HL-60 (cell line): ENCODE measurements around the gene LIFR.

ENCODE experiments used
- DNase-seq, 2 experiments: peaks; one replicate each; pipeline ENCODE4 v3.0.0-alpha.2; 2010 to 2020; ENCODE audit warnings: low read depth in 1 of 2, low spot score in 1 of 2
- H3K27ac ChIP-seq: fragments of 250-450 bp; sonication (Bioruptor Pico); replicated peaks from 2 replicates; pipeline ENCODE4 v1.5.1; 2020; ENCODE audit warnings: mild to moderate bottlenecking, moderate library complexity
- H3K27me3 ChIP-seq: fragments of 250-450 bp; sonication (Bioruptor Pico); 2 replicates; pipeline ENCODE4 v1.5.1; 2021; ENCODE audit warnings: mild to moderate bottlenecking, moderate library complexity; ENCODE audit not compliant: insufficient read depth, poor library complexity, severe bottlenecking
- H3K4me3 ChIP-seq: replicated peaks from 2 replicates; pipeline ENCODE4 v1.5.1; 2011; ENCODE audit warnings: mild to moderate bottlenecking, control low read depth, low read length; ENCODE audit not compliant: insufficient read depth
- GABPA ChIP-seq: IDR thresholded peaks from 2 replicates; pipeline ENCODE4 v1.6.1; 2012; ENCODE audit warnings: low read depth
- POLR2AphosphoS5 ChIP-seq: IDR thresholded peaks from 2 replicates; pipeline ENCODE4 v1.6.1; 2012; ENCODE audit warnings: low read depth
- SPI1 ChIP-seq: IDR thresholded peaks from 2 replicates; pipeline ENCODE4 v1.6.1; 2012; ENCODE audit warnings: low read depth, mild to moderate bottlenecking, borderline replicate concordance
- TF ChIP-seq, protein P1 (sequence below): IDR thresholded peaks from 2 replicates; pipeline ENCODE4 v1.6.1; 2012; ENCODE audit warnings: low read depth; ENCODE audit not compliant: insufficient replicate concordance
- TF ChIP-seq, protein P2 (sequence below): IDR thresholded peaks from one replicate; pipeline ENCODE4 v1.5.1; 2011; ENCODE audit warnings: low read length, control low read depth, inconsistent platforms; ENCODE audit not compliant: insufficient read depth

Gene LIFR

DNA sequence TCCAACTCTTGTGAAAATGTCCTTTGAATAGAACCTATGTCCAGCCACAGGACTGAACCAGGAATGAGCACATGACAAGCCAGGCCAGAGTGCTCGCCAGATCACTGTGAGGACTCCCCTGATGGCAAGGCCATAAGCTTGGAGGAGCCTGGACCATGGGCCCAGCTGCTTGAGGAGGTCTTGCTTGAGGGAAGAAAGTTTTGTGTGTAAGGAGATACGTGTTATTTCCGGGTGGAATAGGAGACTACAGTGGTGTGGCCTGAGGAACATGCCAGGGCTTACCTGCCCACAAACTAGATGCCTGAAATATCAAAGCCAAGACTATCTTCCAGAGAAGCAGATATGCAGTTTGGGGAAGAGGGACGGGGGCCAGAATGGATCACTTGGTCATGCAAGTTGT, 84.7 kb downstream of the LIFR start:
- Histone ChIP-seq H3K27ac (no peak overlapping the region), H3K27me3 (no peaks in the 10 kb centered on the region), H3K4me3 (no peak overlapping the region)
- no peak for DNase-seq
- TF ChIP-seq POLR2AphosphoS5: no peak
- no peak for TF ChIP-seq SPI1
- TF ChIP-seq, protein P1, sequence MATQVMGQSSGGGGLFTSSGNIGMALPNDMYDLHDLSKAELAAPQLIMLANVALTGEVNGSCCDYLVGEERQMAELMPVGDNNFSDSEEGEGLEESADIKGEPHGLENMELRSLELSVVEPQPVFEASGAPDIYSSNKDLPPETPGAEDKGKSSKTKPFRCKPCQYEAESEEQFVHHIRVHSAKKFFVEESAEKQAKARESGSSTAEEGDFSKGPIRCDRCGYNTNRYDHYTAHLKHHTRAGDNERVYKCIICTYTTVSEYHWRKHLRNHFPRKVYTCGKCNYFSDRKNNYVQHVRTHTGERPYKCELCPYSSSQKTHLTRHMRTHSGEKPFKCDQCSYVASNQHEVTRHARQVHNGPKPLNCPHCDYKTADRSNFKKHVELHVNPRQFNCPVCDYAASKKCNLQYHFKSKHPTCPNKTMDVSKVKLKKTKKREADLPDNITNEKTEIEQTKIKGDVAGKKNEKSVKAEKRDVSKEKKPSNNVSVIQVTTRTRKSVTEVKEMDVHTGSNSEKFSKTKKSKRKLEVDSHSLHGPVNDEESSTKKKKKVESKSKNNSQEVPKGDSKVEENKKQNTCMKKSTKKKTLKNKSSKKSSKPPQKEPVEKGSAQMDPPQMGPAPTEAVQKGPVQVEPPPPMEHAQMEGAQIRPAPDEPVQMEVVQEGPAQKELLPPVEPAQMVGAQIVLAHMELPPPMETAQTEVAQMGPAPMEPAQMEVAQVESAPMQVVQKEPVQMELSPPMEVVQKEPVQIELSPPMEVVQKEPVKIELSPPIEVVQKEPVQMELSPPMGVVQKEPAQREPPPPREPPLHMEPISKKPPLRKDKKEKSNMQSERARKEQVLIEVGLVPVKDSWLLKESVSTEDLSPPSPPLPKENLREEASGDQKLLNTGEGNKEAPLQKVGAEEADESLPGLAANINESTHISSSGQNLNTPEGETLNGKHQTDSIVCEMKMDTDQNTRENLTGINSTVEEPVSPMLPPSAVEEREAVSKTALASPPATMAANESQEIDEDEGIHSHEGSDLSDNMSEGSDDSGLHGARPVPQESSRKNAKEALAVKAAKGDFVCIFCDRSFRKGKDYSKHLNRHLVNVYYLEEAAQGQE: no peak
- TF ChIP-seq, protein P2, sequence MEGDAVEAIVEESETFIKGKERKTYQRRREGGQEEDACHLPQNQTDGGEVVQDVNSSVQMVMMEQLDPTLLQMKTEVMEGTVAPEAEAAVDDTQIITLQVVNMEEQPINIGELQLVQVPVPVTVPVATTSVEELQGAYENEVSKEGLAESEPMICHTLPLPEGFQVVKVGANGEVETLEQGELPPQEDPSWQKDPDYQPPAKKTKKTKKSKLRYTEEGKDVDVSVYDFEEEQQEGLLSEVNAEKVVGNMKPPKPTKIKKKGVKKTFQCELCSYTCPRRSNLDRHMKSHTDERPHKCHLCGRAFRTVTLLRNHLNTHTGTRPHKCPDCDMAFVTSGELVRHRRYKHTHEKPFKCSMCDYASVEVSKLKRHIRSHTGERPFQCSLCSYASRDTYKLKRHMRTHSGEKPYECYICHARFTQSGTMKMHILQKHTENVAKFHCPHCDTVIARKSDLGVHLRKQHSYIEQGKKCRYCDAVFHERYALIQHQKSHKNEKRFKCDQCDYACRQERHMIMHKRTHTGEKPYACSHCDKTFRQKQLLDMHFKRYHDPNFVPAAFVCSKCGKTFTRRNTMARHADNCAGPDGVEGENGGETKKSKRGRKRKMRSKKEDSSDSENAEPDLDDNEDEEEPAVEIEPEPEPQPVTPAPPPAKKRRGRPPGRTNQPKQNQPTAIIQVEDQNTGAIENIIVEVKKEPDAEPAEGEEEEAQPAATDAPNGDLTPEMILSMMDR: no peak
- TF ChIP-seq GABPA: no peak

DNA sequence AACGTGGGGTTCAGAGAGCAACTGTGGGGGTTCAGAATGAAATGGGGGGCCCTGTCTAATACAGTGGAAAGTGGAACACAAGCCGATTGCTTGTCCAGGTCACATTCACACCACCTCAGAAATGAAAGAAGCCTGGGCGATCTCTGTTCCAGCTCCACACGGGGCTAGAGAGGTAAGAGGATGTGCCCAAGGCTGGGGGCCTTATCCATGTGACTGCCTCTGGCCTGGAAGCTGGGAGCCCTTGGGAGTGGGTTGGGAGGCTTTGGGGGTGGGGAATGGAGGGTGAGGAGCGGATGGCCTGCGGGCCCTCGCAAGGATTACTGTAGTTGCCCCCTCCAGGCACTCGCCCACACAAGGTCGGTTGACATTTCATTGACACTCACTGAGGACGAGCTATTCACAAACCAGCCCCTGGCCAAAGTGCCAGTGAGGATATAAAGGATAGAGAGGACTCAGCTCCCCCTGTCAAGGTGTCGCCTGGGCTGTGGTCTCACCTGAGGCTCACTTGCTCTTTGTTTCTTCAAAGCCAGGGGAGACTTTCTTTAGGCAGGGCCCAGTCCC, 86.7 kb downstream of the LIFR start:
- TF ChIP-seq GABPA (no peak), POLR2AphosphoS5 (no peak), SPI1 (no peak)
- TF ChIP-seq, protein P1: no peak
- TF ChIP-seq, protein P2: no peak
- no peak for DNase-seq
- H3K4me3 ChIP-seq: no peak overlapping the region
- no peaks in the 10 kb centered on the region for H3K27me3 ChIP-seq
- H3K27ac ChIP-seq: no peak overlapping the region

DNA sequence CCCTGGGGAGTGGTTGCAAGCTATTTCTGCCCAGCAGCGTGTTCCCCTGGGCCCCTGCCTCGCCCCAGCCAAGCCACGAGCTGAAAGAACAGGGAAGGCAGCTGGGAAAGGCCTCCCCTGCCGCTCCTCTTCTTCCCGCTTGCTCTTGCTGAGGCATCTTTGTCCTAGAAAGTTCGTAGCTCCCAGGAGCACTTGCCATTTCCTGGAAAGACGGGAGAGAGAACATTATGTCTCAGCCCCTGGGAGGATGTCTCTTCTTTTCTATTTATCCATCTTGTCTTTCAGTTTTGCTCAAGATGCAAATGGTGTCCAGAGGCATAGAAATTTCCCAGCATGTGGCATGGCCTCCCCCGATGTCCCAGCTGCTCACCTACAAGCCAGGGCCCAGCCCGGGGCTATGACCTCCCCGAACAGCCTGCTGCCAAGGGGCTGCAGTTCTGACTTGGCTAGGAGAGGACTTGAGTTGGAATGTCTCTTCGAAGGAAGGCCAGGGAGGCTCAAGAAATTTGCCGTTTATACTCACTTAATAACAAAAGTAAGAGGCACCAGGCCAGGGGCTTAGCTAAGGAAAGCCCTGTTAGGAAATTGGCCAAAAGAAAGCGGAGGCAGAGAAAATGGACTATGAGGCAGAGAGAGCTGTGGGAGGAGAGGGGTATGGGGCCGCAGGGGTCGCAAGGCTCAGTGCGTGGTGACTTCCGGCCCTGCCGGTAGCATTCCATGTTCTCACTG, 87.3 kb downstream of the LIFR start:
- TF ChIP-seq, protein P1: no peak
- TF ChIP-seq, protein P2: no peak
- no peak for TF ChIP-seq POLR2AphosphoS5
- no peak for TF ChIP-seq SPI1
- TF ChIP-seq GABPA: no peak
- Histone ChIP-seq H3K27ac (no peak overlapping the region), H3K4me3 (no peak overlapping the region), H3K27me3 (no peaks in the 10 kb centered on the region)
- DNase-seq: no peak
